Neural cell (in vitro differentiated cells): ENCODE data around the gene TRIM37. TPM values are rescaled to one million over a fixed set of nuclear protein-coding genes. Genes with fewer than 3 reads are reported as not detected.

ENCODE experiments used
- H2AFZ ChIP-seq: fragments of 200-600, 300-800 bp; sonication (generic), shearing (Covaris generic); 2 replicates; pipeline ENCODE4 v1.6.0; 2014; ENCODE audit warnings: low read depth, mild to moderate bottlenecking, antibody characterized with exemption, low read length, moderate library complexity
- H3F3A ChIP-seq: fragments of 200-600 bp; shearing (Covaris generic); 2 replicates; pipeline ENCODE4 v1.6.1; 2016; ENCODE audit warnings: mild to moderate bottlenecking, moderate library complexity, mixed read lengths, antibody characterized with exemption, low read length; ENCODE audit not compliant: insufficient read depth, poor library complexity, severe bottlenecking
- H3K27ac ChIP-seq: fragments of 200-600, 300-800 bp; sonication (generic), shearing (Covaris generic); 2 replicates; pipeline ENCODE4 v1.5.1; 2014; ENCODE audit warnings: mild to moderate bottlenecking, low read length, moderate library complexity
- H3K27me3 ChIP-seq: fragments of 300-800, 200-600 bp; sonication (generic), shearing (Covaris generic); 2 replicates; pipeline ENCODE4 v1.6.0; 2014; ENCODE audit warnings: mild to moderate bottlenecking, low read depth, low read length, moderate library complexity; ENCODE audit not compliant: insufficient read depth
- H3K36me3 ChIP-seq: fragments of 300-800, 200-600 bp; sonication (generic), shearing (Covaris generic); 2 replicates; pipeline ENCODE4 v1.5.1; 2014; ENCODE audit warnings: mild to moderate bottlenecking, antibody characterized with exemption, low read length, moderate library complexity; ENCODE audit not compliant: insufficient read depth
- H3K4me2 ChIP-seq: fragments of 300-800, 200-600 bp; sonication (generic), shearing (Covaris generic); 2 replicates; pipeline ENCODE4 v1.6.0; 2014; ENCODE audit warnings: mild to moderate bottlenecking, low read length
- H3K4me3 ChIP-seq: fragments of 300-800, 200-600 bp; sonication (generic), shearing (Covaris generic); 2 replicates; pipeline ENCODE4 v1.5.1; 2014; ENCODE audit warnings: mild to moderate bottlenecking, low read length, moderate library complexity
- H3K79me2 ChIP-seq: fragments of 200-600 bp; shearing (Covaris generic); replicated peaks from 2 replicates; pipeline ENCODE4 v1.6.0; 2014; ENCODE audit warnings: mild to moderate bottlenecking, low read length, moderate library complexity; ENCODE audit not compliant: insufficient read depth
- H3K9ac ChIP-seq: fragments of 300-800, 200-600 bp; sonication (generic), shearing (Covaris generic); 2 replicates; pipeline ENCODE4 v1.6.1; 2016; ENCODE audit warnings: mild to moderate bottlenecking, low read length, mixed read lengths
- H3K9me2 ChIP-seq: fragments of 200-600 bp; shearing (Covaris generic); 2 replicates; pipeline ENCODE4 v1.6.1; 2016; ENCODE audit warnings: mild to moderate bottlenecking, low read length, mixed read lengths; ENCODE audit not compliant: insufficient read depth
- H3K9me3 ChIP-seq: fragments of 200-600, 300-800 bp; sonication (generic), shearing (Covaris generic); 2 replicates; pipeline ENCODE4 v1.6.1; 2016; ENCODE audit warnings: mild to moderate bottlenecking, mixed run types, low read length, moderate library complexity, mixed read lengths
- H4K20me1 ChIP-seq: fragments of 200-600 bp; shearing (Covaris generic); 2 replicates; pipeline ENCODE4 v1.6.1; 2016; ENCODE audit warnings: mild to moderate bottlenecking, mixed run types; ENCODE audit not compliant: insufficient read depth
- CTCF ChIP-seq: fragments of 450-650 bp; IDR thresholded peaks from 2 replicates; pipeline ENCODE4 v1.5.1; 2014; ENCODE audit warnings: antibody characterized with exemption, mild to moderate bottlenecking, moderate library complexity; ENCODE audit not compliant: poor library complexity, severe bottlenecking
- EP300 ChIP-seq: fragments of 450-650 bp; conservative IDR thresholded peaks from 2 replicates; pipeline ENCODE4 v1.6.1; 2014; ENCODE audit warnings: antibody characterized with exemption, mild to moderate bottlenecking, moderate library complexity; ENCODE audit not compliant: poor library complexity, severe bottlenecking
- EZH2 ChIP-seq: fragments of 200-600, 300-800 bp; shearing (Covaris generic), sonication (generic); IDR thresholded peaks from 2 replicates; pipeline ENCODE4 v1.6.1; 2014; ENCODE audit warnings: antibody characterized with exemption, low read length, borderline replicate concordance, mild to moderate bottlenecking; ENCODE audit not compliant: insufficient read depth, poor library complexity, severe bottlenecking
- MXI1 ChIP-seq: fragments of 450-650 bp; conservative IDR thresholded peaks from 2 replicates; pipeline ENCODE4 v1.6.1; 2014; ENCODE audit warnings: antibody characterized with exemption, mild to moderate bottlenecking; ENCODE audit not compliant: poor library complexity, severe bottlenecking
- POLR2AphosphoS5 ChIP-seq: IDR thresholded peaks from 2 replicates; pipeline ENCODE4 v1.6.1; 2012
- RAD21 ChIP-seq: fragments of 450-650 bp; conservative IDR thresholded peaks from 2 replicates; pipeline ENCODE4 v1.6.1; 2014; ENCODE audit warnings: antibody characterized with exemption, mild to moderate bottlenecking, moderate library complexity
- REST ChIP-seq: IDR thresholded peaks from 2 replicates; pipeline ENCODE4 v1.6.1; 2012; ENCODE audit warnings: borderline replicate concordance
- SMC3 ChIP-seq: fragments of 450-650 bp; conservative IDR thresholded peaks from 2 replicates; pipeline ENCODE4 v1.6.1; 2014; ENCODE audit warnings: antibody characterized with exemption, mild to moderate bottlenecking, moderate library complexity; ENCODE audit not compliant: poor library complexity
- TAF1 ChIP-seq: IDR thresholded peaks from 2 replicates; pipeline ENCODE4 v1.6.1; 2012; ENCODE audit warnings: low read depth
- polyA plus RNA-seq: library from polyadenylated mRNA; depleted of rRNA; stranded (reverse); fragments of >200 nt; gene quantifications from 2 replicates; pipeline ENCODE4 v1.2.3, GENCODE V29; 2014

Gene TRIM37
- polyA plus RNA-seq, 1 donor from 2014 or later, result 65.2 TPM

- TF ChIP-seq TAF1 (no peak), REST (no peak), POLR2AphosphoS5 (no peak), RAD21 (no peak)
- Histone ChIP-seq H3K9ac (no peak overlapping the region), H4K20me1 (no peaks in the 10 kb centered on the region), H3K9me3 (no peaks in the 10 kb centered on the region), H3K4me3 (no peak overlapping the region), H2AFZ (no peak overlapping the region), H3K27ac (no peak overlapping the region), H3K4me2 (no peak overlapping the region), H3K9me2 (no peaks in the 10 kb centered on the region), H3F3A (no peaks in the 10 kb centered on the region), H3K27me3 (no peaks in the 10 kb centered on the region), H3K36me3 (peaks cover 5% of the 10 kb centered on the region), H3K79me2 (peaks cover 4% of the 10 kb centered on the region)
These were observed 38.9 kb downstream of the TRIM37 start for GRCh38 chr17:59067756-59068155.

GRCh38 chr17:59067340-59067739 lies 39.3 kb downstream of the TRIM37 start:
- Histone ChIP-seq H3F3A (no peaks in the 10 kb centered on the region), H3K9me2 (no peaks in the 10 kb centered on the region), H3K36me3 (peaks cover 5% of the 10 kb centered on the region), H3K4me2 (no peak overlapping the region), H4K20me1 (no peaks in the 10 kb centered on the region), H3K4me3 (no peak overlapping the region), H3K79me2 (peaks cover 4% of the 10 kb centered on the region), H3K9me3 (no peaks in the 10 kb centered on the region), H2AFZ (no peak overlapping the region), H3K9ac (no peak overlapping the region), H3K27me3 (no peaks in the 10 kb centered on the region), H3K27ac (no peak overlapping the region)
- TF ChIP-seq CTCF (no peak), RAD21 (no peak), EZH2 (no peak), POLR2AphosphoS5 (no peak), REST (no peak), TAF1 (no peak), EP300 (no peak), SMC3 (no peak), MXI1 (no peak)
